Right kidney (tissue), 9 donors: ENCODE results near the gene SAGE1.
"Not testable (repeated sequence)": the region's sequence is repeated elsewhere in the genome, so short reads cannot be mapped to it uniquely, and the experiment has no call there.

Experiments used
- DNase-seq: peaks from one replicate; pipeline ENCODE4 v3.0.0-alpha.2; 2016
- long read RNA-seq, 8 donors: transcript quantifications; one replicate each; lab custom pipeline, GENCODE V29; 2026

SAGE1 gene
- long read RNA-seq, donor 1, result 0 reads
- long read RNA-seq, donor 2, result 0 reads
- long read RNA-seq, donor 3, result 0 reads
- long read RNA-seq, donor 4, result 0 reads
- long read RNA-seq, donor 5, result 0 reads
- long read RNA-seq, donor 6, result 0 reads
- long read RNA-seq, donor 7, result 0 reads
- long read RNA-seq, donor 8, result 0 reads

GRCh38 chrX:135893294-135893817 is at the start of gene SAGE1, which contains the start of gene CT45A10:
Gene SAGE1 (plus strand): TSS chrX:135893716. CDS start chrX:135896243, 2,527 bp downstream.
Gene CT45A10 (minus strand): TSS chrX:135893444. CDS start chrX:135885344, 8,100 bp downstream.
- no peak for DNase-seq

- not testable (repeated sequence) for DNase-seq
Measured at GRCh38 chrX:135854438-135854837, 39.1 kb upstream of the SAGE1 start, which contains the start of gene CT45A8. Gene CT45A8 (minus strand): TSS chrX:135854538. CDS start chrX:135850783, 3,755 bp downstream.

- not testable (repeated sequence) for DNase-seq
Measured at GRCh38 chrX:135871712-135872111, 21.8 kb upstream of the SAGE1 start, which contains the start of gene CT45A9. Gene CT45A9 (minus strand): TSS chrX:135871812. CDS start chrX:135868061, 3,751 bp downstream.

- DNase-seq, result not testable (repeated sequence)
Measured at GRCh38 chrX:135882741-135883140, 10.8 kb upstream of the SAGE1 start.

- not testable (repeated sequence) for DNase-seq
Measured at GRCh38 chrX:135888230-135888629, 5.3 kb upstream of the SAGE1 start.

GRCh38 chrX:135888976-135889375 is 4.5 kb upstream of the SAGE1 start:
- DNase-seq, result not testable (repeated sequence)

GRCh38 chrX:135890087-135890585 is 3.4 kb upstream of the SAGE1 start:
- no peak for DNase-seq

GRCh38 chrX:135892781-135893180 is 735 bp upstream of the SAGE1 start:
- no peak for DNase-seq

- DNase-seq, result no peak
Measured at GRCh38 chrX:135910251-135910650, 16.7 kb downstream of the SAGE1 start.

GRCh38 chrX:135914404-135914803 is 20.9 kb downstream of the SAGE1 start:
- DNase-seq, result no peak

GRCh38 chrX:135920516-135920915 is 27.0 kb downstream of the SAGE1 start:
- DNase-seq, result not testable (repeated sequence)

GRCh38 chrX:135923353-135923752 is 29.8 kb downstream of the SAGE1 start:
- no peak for DNase-seq

- DNase-seq, result no peak
Measured at GRCh38 chrX:135927897-135928296, 34.4 kb downstream of the SAGE1 start.

- no peak for DNase-seq
Measured at GRCh38 chrX:135931644-135932487, 38.4 kb downstream of the SAGE1 start.

GRCh38 chrX:135944486-135944885 is 51.0 kb downstream of the SAGE1 start:
- DNase-seq, result no peak

- no peak for DNase-seq
Measured at GRCh38 chrX:135951291-135951690, 57.8 kb downstream of the SAGE1 start.
